Activated CD8-positive, alpha-beta memory T cell treated with anti-CD3 and anti-CD28 coated beads for 36 hours (primary cell): ENCODE measurements around the gene ALG2. TPM values are rescaled to one million over a fixed set of nuclear protein-coding genes. Genes with fewer than 3 reads are reported as not detected.

Experiments
- total RNA-seq, 2 experiments: library from RNA; stranded (reverse); gene quantifications; one replicate each; pipeline ENCODE4 v1.2.3, GENCODE V29; 2021

ALG2 gene
- total RNA-seq, 2 experiments from 2014 or later: 29.0 to 29.3 TPM

Other genes starting within 250 kb of the ALG2 start
- gene TGFBR1, start 116.8 kb downstream of the ALG2 start, total RNA-seq: 10 to 100 TPM; 39.7 to 41.7 TPM
- gene SEC61B, start 340 bp upstream of the ALG2 start, total RNA-seq: 100 to 1,000 TPM; 186 to 199 TPM